GM23248 (cell line): ENCODE measurements around the gene PAQR8. TPM values are rescaled to one million over a fixed set of nuclear protein-coding genes. Genes with fewer than 3 reads are reported as not detected.

ENCODE experiments used
- DNase-seq: peaks from one replicate; pipeline ENCODE4 v3.0.0-alpha.2; 2015
- H2AFZ ChIP-seq: fragments of 200-600 bp; sonication (generic); 2 replicates; pipeline ENCODE4 v1.6.1; 2016; ENCODE audit warnings: antibody characterized with exemption
- H3F3A ChIP-seq: fragments of 200-600 bp; sonication (generic); 2 replicates; pipeline ENCODE4 v1.6.1; 2016; ENCODE audit warnings: mild to moderate bottlenecking, antibody characterized with exemption, mixed run types; ENCODE audit not compliant: insufficient read depth
- H3K27ac ChIP-seq: fragments of 200-600 bp; sonication (generic); 2 replicates; pipeline ENCODE4 v1.5.1; 2016; ENCODE audit warnings: mild to moderate bottlenecking
- H3K27me3 ChIP-seq: fragments of 200-600 bp; sonication (generic); replicated peaks from 2 replicates; pipeline ENCODE4 v1.6.1; 2016; ENCODE audit warnings: mild to moderate bottlenecking; ENCODE audit not compliant: insufficient read depth
- H3K36me3 ChIP-seq: fragments of 200-600 bp; sonication (generic); 2 replicates; pipeline ENCODE4 v1.6.1; 2016; ENCODE audit warnings: low read depth, mild to moderate bottlenecking
- H3K4me1 ChIP-seq: fragments of 200-600 bp; sonication (generic); 2 replicates; pipeline ENCODE4 v1.6.1; 2016; ENCODE audit warnings: mild to moderate bottlenecking; ENCODE audit not compliant: insufficient read depth
- H3K4me2 ChIP-seq: fragments of 200-600 bp; sonication (generic); one replicate; pipeline ENCODE4 v1.6.1; 2016; ENCODE audit warnings: mild to moderate bottlenecking; ENCODE audit not compliant: unreplicated experiment
- H3K4me3 ChIP-seq: fragments of 200-600 bp; sonication (generic); 2 replicates; pipeline ENCODE4 v1.5.1; 2016; ENCODE audit warnings: mild to moderate bottlenecking
- H3K79me2 ChIP-seq: fragments of 200-600 bp; sonication (generic); 2 replicates; pipeline ENCODE4 v1.6.1; 2016; ENCODE audit warnings: mild to moderate bottlenecking; ENCODE audit not compliant: insufficient read depth
- H3K9ac ChIP-seq: fragments of 200-600 bp; sonication (generic); 2 replicates; pipeline ENCODE4 v1.6.1; 2016; ENCODE audit warnings: mild to moderate bottlenecking
- H3K9me2 ChIP-seq: fragments of 200-600 bp; sonication (generic); 2 replicates; pipeline ENCODE4 v1.6.1; 2016; ENCODE audit warnings: mixed run types, mild to moderate bottlenecking, moderate library complexity; ENCODE audit not compliant: insufficient read depth
- H3K9me3 ChIP-seq: fragments of 200-600 bp; sonication (generic); one replicate; pipeline ENCODE4 v1.6.1; 2017; ENCODE audit warnings: low read depth
- H4K20me1 ChIP-seq: fragments of 200-600 bp; sonication (generic); 2 replicates; pipeline ENCODE4 v1.6.0; 2016; ENCODE audit not compliant: insufficient read depth
- EZH2 ChIP-seq: fragments of 200-600 bp; sonication (generic); IDR thresholded peaks from 2 replicates; pipeline ENCODE4 v1.6.1; 2018; ENCODE audit warnings: antibody characterized with exemption, mild to moderate bottlenecking; ENCODE audit not compliant: insufficient read depth, poor library complexity, severe bottlenecking
- EZH2phosphoT487 ChIP-seq: fragments of 200-600 bp; sonication (generic); IDR thresholded peaks from 2 replicates; pipeline ENCODE4 v1.6.1; 2018; ENCODE audit warnings: antibody characterized with exemption, moderate library complexity, mild to moderate bottlenecking, low read depth; ENCODE audit not compliant: insufficient read depth
- WGBS, 2 experiments: methylation state at CpG; one replicate each; pipeline ENCODE4 v1.1.6; 2015 to 2017; ENCODE audit warnings: low lambda C conversion rate in 2 of 2, low coverage in 1 of 2; ENCODE audit errors: missing lambda C conversion rate in 2 of 2; 5-methylcytosine and 5-hydroxymethylcytosine counted together
- in situ Hi-C: fragments of 300-500 bp; cut with MboI; formaldehyde crosslinking; loops from 2 replicates; pipeline ENCODE4 v1.15.0; 2020
- polyA plus RNA-seq: library from polyadenylated mRNA; unstranded; fragments of >200 nt; fragmentation: Nextera tagmentation; extraction: Ambion mirVana; gene quantifications from 2 replicates; pipeline ENCODE4 v1.2.1, GENCODE V29; 2016
- total RNA-seq: library from RNA; depleted of rRNA; stranded (reverse); fragments of >200 nt; shearing (Covaris generic); gene quantifications from 2 replicates; pipeline ENCODE4 v1.2.3, GENCODE V29; 2014

PAQR8 gene
- total and polyA plus RNA-seq, 2 experiments from 2014 or later, result 2.5 to 3.4 TPM

DNA sequence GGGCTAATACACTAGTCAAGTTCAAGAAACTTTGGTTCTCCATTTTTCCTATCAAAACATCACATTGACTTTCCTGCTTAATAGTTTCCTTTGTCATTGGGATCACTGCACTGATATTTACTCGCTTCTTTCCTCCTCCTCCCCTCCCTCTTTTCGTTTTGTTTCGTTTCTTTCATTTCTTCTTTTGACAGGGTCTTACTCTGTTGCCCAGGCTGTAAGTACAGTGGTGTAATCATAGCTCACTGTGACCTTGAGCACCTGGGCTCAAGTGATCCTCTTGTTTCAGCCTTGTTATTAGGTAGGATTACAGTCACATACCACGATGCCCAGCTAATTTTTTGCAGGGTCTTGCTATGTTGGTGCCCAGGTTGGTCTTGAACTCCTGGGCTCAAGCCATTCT, 12.3 kb downstream of the PAQR8 start:
- Histone ChIP-seq H3K9me2 (no peaks in the 10 kb centered on the region), H3K36me3 (no peaks in the 10 kb centered on the region), H3K4me2 (no peak overlapping the region), H3K4me1 (no peaks in the 10 kb centered on the region), H4K20me1 (no peaks in the 10 kb centered on the region), H3K4me3 (no peak overlapping the region), H3K27me3 (no peaks in the 10 kb centered on the region), H3F3A (no peaks in the 10 kb centered on the region), H3K27ac (no peak overlapping the region), H3K79me2 (no peaks in the 10 kb centered on the region), H3K9me3 (no peaks in the 10 kb centered on the region), H2AFZ (no peak overlapping the region), H3K9ac (no peak overlapping the region)
- 84 to 91% methylated on average over 4 of the region's 4 CpGs for WGBS, 2 experiments
- in situ Hi-C loops, result no loop called here
- TF ChIP-seq EZH2 (no peak), EZH2phosphoT487 (no peak)
- DNase-seq, result no peak

DNA sequence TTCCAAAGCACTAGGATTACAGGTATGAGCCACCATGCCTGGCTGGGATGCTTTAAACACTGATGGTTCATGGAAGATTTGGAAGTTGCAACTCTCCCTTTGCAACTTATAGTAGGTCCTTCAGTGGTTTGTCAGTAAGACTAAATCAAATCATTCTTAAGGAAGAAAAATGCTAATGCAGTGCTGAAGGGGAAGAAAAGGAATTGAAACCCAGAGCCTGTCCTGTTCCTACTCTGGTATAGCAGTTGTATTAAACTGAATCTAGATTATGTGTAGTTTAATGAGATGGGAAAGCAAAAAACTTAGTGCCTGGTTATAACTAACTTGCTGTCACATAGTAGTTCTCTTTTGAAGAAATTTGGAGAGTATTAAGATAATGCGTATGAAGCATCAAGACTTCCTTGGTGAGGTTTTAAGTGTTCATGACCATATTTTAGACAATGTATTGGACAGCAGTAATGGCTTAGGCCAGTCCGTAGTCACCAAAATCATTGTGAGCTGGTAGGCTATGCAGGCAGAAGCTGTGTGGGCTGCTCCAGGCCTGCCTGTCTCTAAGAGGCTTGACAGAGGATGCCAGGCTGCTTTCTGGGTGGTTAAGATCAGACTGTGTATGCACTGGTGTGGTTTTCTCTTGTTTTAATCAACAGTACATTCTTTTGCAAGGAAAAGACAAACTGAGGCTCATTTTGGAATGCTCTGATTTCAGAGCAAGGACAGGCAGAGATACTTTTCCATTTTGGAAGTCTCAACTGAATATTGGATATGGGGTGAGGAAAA, 14.0 kb downstream of the PAQR8 start:
- Histone ChIP-seq H3F3A (no peaks in the 10 kb centered on the region), H3K36me3 (no peaks in the 10 kb centered on the region), H3K4me3 (no peak overlapping the region), H4K20me1 (no peaks in the 10 kb centered on the region), H3K4me2 (no peak overlapping the region), H3K9me2 (no peaks in the 10 kb centered on the region), H3K27ac (no peak overlapping the region), H3K9ac (no peak overlapping the region), H3K27me3 (no peaks in the 10 kb centered on the region), H2AFZ (no peak overlapping the region), H3K9me3 (no peaks in the 10 kb centered on the region), H3K79me2 (no peaks in the 10 kb centered on the region), H3K4me1 (no peaks in the 10 kb centered on the region)
- WGBS, 2 experiments, result 95 to 100% methylated on average over 2 of the region's 2 CpGs
- no peak for TF ChIP-seq EZH2
- TF ChIP-seq EZH2phosphoT487, result no peak
- in situ Hi-C loops, result no loop called here
- no peak for DNase-seq

DNA sequence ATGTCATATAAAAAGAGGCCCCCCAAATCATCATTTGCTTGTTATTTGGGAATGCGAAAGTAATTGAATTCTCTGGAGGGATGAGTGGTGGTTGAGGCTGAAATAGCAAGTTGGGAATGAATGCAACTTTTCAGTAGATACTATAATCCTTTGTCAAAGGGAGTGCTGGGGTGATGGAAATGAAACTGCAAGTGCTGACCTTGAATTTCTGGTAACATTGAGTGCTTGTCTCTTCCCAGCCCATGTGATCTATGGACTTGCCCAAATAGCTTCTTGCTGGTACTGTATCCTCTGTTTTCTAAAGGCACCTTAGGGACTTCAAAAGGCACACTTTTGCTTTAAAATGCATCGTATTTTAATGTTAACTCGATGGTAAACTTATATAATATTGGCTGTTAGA, 14.8 kb downstream of the PAQR8 start:
- no peaks in the 10 kb centered on the region for H4K20me1 ChIP-seq
- in situ Hi-C loops, result no loop called here
- no peaks in the 10 kb centered on the region for H3K4me1 ChIP-seq
- H3K79me2 ChIP-seq, result no peaks in the 10 kb centered on the region
- H3K36me3 ChIP-seq, result no peaks in the 10 kb centered on the region
- H3K4me3 ChIP-seq, result no peak overlapping the region
- H3K9me3 ChIP-seq, result no peaks in the 10 kb centered on the region
- H3F3A ChIP-seq, result no peaks in the 10 kb centered on the region
- no peaks in the 10 kb centered on the region for H3K9me2 ChIP-seq
- TF ChIP-seq EZH2 (no peak), EZH2phosphoT487 (no peak)
- no peak overlapping the region for H3K27ac ChIP-seq
- H3K27me3 ChIP-seq, result no peaks in the 10 kb centered on the region
- H2AFZ ChIP-seq, result no peak overlapping the region
- DNase-seq, result no peak
- H3K4me2 ChIP-seq, result no peak overlapping the region
- no peak overlapping the region for H3K9ac ChIP-seq
- 95 to 96% methylated on average over 3 of the region's 3 CpGs for WGBS, 2 experiments

GRCh38 chr6:52377538-52378221, 15.7 kb downstream of the PAQR8 start:
- DNase-seq, result no peak
- Histone ChIP-seq H3K79me2 (no peaks in the 10 kb centered on the region), H3K4me2 (no peak overlapping the region), H3K9ac (no peak overlapping the region), H4K20me1 (no peaks in the 10 kb centered on the region), H3K9me3 (no peaks in the 10 kb centered on the region), H3K4me3 (no peak overlapping the region), H3K36me3 (no peaks in the 10 kb centered on the region), H3K27me3 (no peaks in the 10 kb centered on the region), H3K4me1 (no peaks in the 10 kb centered on the region), H3F3A (no peaks in the 10 kb centered on the region), H3K9me2 (no peaks in the 10 kb centered on the region), H2AFZ (no peak overlapping the region), H3K27ac (no peak overlapping the region)
- in situ Hi-C loops, result no loop called here
- 95 to 99% methylated on average over 3 of the region's 3 CpGs for WGBS, 2 experiments
- TF ChIP-seq EZH2phosphoT487 (no peak), EZH2 (no peak)
